SK-N-DZ (cell line): ENCODE measurements around the gene TRIM69.
A peak's percentile ranks its signal among the peaks of the same experiment; 100 is the strongest.

Source experiments
- DNase-seq: peaks from one replicate; pipeline ENCODE4 v3.0.0-alpha.2; 2015; ENCODE audit warnings: low spot score
- small RNA-seq, 2 experiments: library from RNA; depleted of rRNA; stranded (forward); fragments of <200 nt; gene quantifications; one replicate each; pipeline ENCODE3, GENCODE V24; 2014

The TRIM69 gene

GRCh38 chr15:44804298-44805046 lies 68.1 kb downstream of the TRIM69 start:
- DNase-seq = no peak

GRCh38 chr15:44808557-44808956 lies 72.2 kb downstream of the TRIM69 start:
- peak; percentile 56 for DNase-seq

- no peak for DNase-seq
Observed at GRCh38 chr15:44810237-44810636, 73.9 kb downstream of the TRIM69 start.

GRCh38 chr15:44811337-44811736 lies 75.0 kb downstream of the TRIM69 start:
- no peak for DNase-seq

GRCh38 chr15:44812029-44812517 lies 75.7 kb downstream of the TRIM69 start:
- no peak for DNase-seq

- DNase-seq = no peak
Observed at GRCh38 chr15:44813231-44813630, 76.9 kb downstream of the TRIM69 start.

Small RNAs within 50 kb of the gene (small RNA-seq; reads per million reads assigned to genes)
- gene RF00019 = 0 reads per million in 2 experiments
